Esophagus muscularis mucosa (tissue), 4 donors: ENCODE results near the gene ADGRB3.

Experiments used
- EP300 ChIP-seq: sonication (generic); formaldehyde crosslinking; IDR thresholded peaks from one replicate; pipeline ENCODE4 v1.6.1; 2017; ENCODE audit warnings: antibody characterized with exemption
- POLR2A ChIP-seq: fragments of 450-650 bp; IDR thresholded peaks from one replicate; pipeline ENCODE4 v1.6.1; 2017; ENCODE audit warnings: antibody characterized with exemption, moderate library complexity, mild to moderate bottlenecking, low read depth
- TF ChIP-seq, protein P1 (sequence below), 3 experiments: fragments of 200-600 bp in 2 of 3; fragments of 450-650 bp in 1 of 3; sonication (generic) in 2 of 3; IDR thresholded peaks; one replicate each; pipeline ENCODE4 v1.5.1; 2017 to 2019; ENCODE audit warnings: antibody characterized with exemption in 3 of 3, mild to moderate bottlenecking in 2 of 3, moderate library complexity in 1 of 3

DNA sequence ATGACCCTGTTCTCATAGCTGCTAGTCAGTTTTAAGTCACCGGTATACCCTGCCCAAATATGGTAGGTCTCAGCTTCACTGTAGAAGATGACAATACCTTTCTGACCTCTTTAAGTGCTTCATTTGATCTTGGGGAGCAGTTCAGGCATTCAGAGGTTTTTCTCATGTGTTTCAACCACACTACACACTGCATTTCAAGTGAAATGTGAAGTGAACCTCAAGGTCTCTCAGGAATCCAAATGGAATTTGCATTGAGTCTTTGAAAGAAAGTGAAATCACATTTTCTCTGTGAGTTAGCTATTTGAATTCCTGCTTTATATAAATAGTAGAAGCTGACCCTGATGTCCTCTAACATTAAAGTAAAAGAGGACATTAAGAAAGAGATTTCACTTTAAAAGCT, 461.6 kb downstream of the ADGRB3 start:
- TF ChIP-seq, protein P1, sequence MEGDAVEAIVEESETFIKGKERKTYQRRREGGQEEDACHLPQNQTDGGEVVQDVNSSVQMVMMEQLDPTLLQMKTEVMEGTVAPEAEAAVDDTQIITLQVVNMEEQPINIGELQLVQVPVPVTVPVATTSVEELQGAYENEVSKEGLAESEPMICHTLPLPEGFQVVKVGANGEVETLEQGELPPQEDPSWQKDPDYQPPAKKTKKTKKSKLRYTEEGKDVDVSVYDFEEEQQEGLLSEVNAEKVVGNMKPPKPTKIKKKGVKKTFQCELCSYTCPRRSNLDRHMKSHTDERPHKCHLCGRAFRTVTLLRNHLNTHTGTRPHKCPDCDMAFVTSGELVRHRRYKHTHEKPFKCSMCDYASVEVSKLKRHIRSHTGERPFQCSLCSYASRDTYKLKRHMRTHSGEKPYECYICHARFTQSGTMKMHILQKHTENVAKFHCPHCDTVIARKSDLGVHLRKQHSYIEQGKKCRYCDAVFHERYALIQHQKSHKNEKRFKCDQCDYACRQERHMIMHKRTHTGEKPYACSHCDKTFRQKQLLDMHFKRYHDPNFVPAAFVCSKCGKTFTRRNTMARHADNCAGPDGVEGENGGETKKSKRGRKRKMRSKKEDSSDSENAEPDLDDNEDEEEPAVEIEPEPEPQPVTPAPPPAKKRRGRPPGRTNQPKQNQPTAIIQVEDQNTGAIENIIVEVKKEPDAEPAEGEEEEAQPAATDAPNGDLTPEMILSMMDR (IDR thresholded peaks at IDR 0.05) = no peak
- TF ChIP-seq POLR2A = no peak
- no peak for TF ChIP-seq EP300
